Measurements from ENCODE around the gene PLIN4.

Gene PLIN4

DNA sequence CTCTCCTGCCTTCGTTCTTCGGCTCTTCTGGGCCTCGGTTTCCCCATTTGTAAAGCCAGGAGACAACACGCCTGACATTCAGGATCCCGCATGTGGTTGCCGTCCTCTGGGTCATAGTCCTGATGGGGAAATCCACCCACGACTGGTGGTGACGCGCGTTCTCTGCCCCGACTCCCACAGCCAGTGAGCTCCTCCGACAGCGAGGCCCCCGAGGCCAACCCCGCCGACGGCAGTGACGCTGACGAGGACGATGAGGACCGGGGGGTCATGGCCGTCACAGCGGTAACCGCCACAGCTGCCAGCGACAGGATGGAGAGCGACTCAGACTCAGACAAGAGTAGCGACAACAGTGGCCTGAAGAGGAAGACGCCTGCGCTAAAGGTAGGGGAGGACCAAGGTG lies 29.8 kb downstream of the PLIN4 start:
- no peak for DNase-seq (ENCODE audit: low read depth)

DNA sequence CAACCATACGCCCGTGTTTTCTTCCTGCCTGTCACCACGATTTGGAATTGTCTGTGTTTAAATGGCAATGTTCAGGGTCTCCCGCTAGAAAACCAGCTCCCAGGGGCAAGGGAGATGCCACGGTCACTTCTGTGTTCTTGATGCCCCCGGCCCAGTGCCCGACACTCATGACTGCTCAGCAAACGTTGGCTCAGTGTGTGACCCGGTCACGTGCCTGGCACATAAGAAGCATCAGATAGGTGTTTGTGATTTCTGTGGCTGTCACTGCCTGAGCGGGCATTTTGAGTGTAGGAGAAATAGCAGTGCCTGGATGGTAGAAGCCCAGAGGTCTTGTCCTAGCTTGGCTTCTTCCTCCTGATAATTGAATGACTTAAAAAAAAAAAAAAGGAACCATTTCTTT lies 30.7 kb downstream of the PLIN4 start:
- no peak for DNase-seq (ENCODE audit: low read depth)

DNA sequence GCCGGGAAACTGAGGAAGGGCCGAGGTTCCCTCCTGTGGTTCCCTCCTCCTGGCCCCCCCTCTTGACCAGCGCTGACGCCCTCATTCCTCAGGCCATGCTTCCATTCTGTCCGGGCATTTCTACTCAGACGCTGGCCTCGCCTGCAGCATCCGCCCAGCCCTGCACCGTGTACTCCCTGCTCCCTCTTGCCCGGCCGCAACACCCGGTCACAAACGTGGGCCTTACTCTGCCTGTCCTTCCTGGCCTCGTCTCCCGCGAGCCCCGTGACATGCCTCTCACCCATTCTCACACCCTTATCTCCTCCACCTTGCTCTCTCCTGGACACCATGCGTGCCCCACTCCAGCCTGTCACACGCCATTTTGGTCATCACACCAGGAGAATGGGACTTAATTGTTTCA lies 34.9 kb downstream of the PLIN4 start:
- DNase-seq (ENCODE audit: low read depth): no peak

DNA sequence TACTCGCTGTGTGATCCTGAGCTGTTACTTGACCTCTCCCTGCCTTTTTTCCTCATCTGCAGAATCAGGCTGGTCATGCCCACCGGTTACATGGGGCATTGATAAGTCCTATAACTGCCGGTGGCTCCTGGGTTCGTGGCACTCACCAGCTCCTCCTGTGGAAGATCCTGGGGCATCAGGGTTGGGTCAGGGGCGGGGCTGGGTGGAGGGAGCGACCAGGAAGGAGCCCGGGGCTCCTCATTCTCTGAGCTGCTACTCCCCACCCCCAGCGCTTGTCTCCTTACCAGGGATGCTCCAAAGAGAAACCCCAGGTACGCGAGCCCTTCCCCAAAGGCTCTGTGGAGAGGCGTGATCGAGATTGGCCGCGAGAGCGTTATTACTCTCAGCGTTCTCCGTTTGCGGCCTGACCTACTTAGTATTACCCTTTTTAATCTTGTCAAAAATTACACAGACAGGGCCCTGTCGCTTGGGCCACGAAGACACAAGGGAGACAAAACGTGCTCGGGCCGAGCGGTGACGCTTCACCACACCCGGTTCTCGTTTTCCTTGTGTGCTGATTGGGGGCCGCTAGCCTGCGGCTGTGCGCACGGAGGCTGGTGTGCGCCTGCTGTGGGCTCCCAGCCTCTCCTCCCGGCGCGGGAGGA lies 35.4 kb downstream of the PLIN4 start:
- no peak for DNase-seq (ENCODE audit: low read depth)

DNA sequence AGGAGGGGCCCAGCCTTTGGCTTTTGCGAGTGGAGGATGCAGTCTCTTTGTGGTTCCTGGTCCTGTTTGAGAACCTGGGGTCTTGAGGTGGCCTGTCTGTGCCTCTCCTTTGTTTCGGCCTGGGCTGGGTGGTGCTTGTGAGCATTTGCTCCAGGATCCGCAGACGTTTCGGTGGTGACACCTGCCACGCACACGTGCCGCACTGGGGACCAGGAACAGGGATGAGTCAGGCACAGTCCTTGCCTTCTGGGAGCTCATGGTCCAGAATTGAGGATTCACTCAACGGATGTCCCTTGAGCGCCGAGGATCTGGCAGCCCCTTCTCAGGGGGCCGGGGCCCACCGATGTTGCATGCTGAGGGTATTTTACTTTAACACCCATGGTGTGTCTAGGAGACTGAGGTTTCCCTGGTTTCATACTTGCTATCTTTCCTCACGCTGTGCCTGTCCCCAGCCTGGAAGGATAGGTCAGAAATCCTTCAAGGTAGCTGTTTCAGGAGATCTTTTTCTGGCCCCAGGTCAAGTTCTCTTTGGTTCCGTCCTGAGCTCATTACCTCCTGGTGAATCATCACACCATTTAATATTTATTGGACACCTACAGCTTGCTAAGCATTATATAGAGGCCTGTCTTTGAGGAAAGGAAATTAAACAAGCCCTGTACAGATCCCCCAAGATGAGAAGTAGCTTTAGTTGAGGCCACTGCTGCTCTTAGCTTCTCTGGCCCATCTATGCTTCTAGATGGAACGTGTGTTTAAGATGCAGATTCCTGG lies 41.1 kb downstream of the PLIN4 start:
- no peak for DNase-seq (ENCODE audit: low read depth)

DNA sequence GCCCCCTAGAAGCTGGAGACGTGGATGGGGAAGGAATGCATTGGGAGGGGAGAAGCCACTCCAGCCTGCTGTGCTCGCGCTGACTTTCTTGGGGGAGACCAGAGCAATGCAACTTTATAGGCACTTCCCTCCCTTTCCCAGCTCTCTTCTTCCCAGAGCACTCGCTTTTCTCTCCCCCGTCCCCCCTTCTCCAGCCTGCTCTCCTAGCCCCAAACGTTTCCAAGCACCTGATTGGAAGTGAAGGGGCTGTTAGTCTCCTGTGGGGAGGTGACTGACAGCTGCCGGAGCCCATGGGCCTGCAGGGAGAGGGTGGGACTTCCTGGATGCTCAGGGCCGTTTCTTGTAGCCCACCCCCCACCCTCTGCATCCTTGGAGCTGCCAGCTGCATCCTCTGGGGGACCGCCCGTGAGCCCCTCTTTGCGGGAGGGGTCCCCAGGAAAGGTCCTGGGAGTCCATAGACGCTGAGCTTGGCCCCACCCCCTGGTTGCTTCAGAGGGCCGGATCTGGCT lies 43.7 kb downstream of the PLIN4 start:
- DNase-seq (ENCODE audit: low read depth): no peak

DNA sequence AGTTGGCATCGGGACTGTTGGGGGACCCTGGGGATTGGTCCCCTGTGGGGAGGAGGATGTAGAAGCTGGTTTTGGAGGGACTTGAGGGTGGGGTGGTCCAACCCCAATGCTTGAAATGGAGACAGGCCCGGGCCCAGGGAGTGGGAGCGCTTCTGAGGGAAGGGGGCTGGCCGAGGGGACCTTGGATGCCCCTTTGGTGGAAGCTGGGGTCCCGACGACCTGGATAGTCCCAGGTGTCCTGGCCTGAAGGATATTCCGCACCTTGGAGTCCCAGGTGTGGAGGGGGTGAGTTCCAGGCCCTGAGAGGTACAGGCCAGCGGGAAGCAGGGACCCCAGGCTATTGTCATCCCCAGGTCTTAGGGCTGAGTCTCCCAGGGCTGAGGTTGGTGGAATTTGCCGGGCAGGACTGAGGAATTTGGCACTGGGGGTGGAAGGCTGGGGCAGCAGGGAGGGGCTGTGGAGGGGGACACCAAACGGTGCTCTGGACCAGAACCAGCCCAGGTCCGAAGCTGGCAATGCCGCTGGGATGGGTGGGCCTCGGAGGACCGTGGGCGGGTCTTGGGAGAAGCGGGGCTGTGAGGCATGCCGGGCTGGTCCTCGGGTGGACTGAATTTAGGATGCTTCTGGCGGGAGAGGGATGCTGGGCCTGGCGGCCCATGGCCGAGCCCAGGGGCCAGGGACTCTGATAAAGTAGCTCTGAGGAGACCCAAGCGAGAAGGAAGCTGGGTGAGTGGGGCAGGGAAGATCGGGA lies 44.3 kb downstream of the PLIN4 start:
- no peak for DNase-seq (ENCODE audit: low read depth)

DNA sequence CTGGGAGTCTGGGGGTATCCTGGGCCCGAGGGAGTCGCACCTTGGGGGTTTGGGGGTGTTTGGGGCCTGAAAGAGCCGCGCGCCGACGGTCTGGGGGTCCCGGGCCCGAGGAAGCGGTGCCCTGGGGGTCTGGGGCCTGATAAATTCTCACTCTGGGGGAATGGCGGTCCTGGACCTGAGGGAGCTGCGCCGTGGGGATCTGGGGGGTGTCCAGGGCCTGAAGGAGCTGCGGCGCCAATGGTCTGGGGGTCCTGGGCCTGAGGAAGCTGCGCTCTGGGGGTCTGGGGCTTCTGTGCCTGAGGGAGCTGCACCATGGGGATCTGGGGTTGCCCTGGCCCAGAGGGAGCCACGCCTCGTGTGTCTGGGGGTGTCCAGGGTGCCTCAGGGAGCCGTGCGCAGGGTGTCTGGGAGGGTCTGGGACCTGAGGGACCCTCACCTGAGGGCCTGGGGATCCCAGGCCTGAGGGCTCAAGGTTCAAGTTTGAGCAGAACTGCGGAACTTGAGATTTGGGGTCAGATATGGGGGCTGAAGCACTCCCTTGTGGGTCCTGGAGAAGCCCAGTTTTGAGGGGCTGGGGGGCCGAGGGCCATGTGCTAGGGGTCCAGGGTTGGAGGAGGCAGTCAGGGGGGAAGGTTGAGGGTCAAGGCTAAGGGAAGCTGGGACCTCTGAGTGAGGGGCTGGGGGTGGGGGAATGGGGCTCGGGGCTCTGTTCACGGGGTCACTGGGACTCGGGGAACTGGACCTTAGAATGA lies 45.1 kb downstream of the PLIN4 start:
- no peak for DNase-seq (ENCODE audit: low read depth)

DNA sequence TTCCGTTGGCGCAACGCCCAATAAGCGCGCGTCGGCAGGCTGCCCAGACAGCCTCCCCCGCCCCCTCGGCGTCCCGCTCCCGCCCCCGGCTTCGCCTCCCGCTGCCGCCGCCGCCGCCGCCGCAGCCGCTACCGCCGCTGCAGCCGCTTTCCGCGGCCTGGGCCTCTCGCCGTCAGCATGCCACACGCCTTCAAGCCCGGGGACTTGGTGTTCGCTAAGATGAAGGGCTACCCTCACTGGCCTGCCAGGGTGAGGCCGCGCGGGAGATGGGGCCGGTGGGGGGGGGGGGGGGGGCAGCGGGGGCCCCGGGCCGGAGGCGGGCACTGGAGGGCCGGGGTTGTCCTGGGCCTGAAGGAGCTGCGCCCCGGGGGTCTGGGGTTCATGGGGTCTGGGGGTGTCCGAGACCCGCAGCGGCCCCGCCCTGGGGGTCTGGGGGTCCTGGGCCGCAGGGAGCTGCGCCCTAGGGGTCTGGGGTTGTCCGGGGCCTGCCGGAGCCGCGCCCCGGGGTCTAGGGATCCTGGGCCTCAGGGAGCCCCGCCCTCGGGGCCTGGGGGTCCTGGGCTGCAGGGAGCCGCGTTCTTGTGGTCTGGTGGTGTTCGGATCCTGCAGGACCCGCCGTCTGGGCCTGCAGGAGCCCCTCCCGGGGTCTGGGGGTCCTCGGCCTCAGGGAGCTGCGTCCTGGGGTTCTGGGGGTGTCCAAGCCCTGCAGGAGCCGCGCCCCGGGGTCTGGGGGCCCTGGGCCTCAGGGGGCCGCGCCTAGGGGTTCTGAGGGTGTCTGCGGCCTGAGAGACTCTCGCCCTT lies 45.9 kb downstream of the PLIN4 start, which contains the start of gene HDGFL2:
HDGFL2 (plus strand) TSS at position 124 of the 801 bp plus-strand sequence; CDS start at position 178, 54 bp downstream.
- DNase-seq (ENCODE audit: low read depth): no peak

DNA sequence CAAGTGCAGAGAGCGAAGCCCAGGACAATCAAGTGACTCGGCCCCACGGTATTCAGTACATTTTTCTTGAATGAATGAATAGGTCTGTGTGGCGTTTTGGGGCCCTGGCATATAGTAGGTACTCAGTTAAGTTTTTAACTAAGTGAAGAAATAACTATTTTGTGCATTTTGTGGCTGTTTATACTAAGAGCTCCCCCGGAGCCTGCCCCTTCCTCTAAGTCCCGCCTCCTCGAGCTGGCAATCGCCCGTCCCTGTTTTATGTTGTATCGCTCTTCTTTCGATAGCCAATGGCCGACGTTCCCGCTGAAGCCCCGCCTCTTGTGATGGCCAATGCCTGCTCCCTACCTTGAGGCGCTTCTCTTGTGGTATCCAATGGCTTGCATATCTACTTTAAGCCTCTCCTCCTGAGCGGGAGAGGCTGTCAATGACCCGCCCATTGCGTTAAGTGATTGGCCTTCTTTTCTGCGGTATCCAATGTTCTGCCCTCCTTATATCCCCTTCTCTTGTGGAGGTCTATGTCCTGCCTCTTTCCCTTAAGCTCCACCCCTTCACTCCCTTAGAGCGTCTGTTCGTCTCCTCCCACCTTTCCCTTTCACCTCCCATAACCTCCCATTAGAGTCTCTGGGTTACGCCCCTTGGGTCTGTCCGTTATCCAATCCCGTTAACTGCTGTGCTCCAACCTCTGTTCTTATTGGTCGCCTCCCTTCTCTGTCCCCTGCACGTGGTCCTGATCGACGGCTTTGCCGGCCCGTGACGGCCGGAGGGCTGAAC lies 46.7 kb downstream of the PLIN4 start:
- peak; percentile 100 for DNase-seq (ENCODE audit: low read depth)

DNA sequence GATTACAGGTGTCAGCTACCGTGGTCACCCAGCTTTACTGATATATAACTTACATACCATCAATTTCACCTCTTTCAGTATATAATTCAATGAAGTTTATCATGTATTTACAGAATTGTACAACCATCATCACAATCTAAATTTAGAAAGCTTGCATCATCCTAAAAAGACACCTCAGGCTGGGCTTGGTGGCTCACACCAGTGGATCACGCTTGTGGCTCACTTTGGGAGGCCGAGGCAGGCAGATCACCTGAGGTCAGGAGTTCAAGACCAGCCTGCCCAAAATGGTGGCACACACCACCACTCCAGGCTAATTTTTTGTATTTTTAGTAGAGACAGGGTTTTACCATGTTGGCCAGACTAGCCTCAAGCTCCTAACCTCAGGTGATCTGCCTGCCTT lies 50.5 kb downstream of the PLIN4 start:
- no peak for DNase-seq (ENCODE audit: low read depth)

DNA sequence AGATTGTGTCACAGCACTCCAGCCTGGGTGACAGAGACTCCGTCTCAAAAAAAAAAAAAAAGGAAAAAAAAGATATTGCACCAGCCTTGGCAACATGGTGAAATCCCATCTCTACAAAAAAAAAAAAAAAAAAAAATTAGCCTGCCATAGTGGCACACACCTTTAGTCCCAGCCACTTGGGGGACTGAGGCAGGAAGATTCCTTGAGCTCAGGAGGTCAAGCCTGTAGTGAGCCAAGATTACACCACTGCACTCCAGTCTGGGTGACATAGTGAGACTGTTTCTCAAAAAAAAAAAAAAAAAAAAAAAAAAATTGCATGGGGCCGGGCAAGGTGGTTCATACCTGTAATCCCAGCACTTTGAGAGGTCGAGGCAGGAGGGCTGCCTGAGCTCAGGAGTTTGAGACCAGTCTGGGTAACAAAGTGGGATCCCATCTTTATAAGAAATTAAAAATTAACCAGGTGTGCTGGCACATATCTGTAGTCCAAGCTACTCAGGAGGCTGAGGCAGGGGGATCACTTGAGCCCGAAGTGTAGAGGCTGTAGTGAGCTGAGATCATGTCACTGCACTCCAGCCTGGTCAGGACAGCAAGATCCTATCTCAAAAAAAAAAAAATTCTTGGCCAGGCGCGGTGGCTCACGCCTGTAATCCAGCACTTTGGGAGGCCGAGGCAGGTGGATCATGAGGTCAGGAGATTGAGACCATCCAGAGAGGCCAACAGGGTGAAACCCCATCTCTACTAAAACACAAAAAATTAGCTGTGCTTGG lies 53.3 kb downstream of the PLIN4 start:
- DNase-seq (ENCODE audit: low read depth): no peak

DNA sequence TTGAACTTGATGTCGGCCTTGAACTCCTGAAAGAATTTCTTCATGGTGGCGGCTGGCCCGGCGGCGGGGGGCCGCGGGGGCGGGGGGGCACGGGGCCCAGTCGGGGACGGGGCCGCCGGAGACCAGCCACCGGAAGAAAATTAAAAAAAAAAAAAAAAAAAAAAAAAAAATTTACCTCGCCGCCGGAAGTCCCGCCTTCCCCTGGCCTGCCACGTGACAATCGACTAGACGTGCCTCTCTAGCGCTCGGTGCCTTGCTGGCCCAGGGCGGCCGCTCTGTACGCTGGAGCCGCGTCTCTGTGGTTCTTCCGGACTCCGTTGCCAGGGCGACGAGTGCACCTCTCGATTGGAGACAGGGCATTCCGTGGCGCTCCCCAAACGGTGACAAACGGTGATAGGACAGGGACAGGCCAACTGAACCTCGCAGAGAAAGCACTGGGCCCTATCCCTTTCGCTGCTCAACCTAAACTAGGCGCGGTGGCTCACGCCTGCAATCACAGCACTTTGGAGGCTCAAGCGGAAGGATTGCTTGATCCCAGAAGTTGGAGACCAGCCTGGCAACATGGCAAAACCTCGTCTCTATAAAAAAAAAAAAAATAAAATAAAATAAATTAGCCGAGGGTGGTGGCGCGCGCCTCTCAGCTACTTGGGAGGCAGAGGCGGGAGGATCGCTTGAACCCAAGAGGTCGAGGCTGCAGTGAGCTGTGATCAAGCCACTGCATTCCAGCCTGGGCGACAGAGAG lies 60.5 kb downstream of the PLIN4 start, which contains the start of gene UBXN6:
UBXN6 (minus strand) TSS at position 141 of the 742 bp plus-strand sequence; CDS start at position 44, 97 bp downstream.
- DNase-seq (ENCODE audit: low read depth): peak; percentile 98

DNA sequence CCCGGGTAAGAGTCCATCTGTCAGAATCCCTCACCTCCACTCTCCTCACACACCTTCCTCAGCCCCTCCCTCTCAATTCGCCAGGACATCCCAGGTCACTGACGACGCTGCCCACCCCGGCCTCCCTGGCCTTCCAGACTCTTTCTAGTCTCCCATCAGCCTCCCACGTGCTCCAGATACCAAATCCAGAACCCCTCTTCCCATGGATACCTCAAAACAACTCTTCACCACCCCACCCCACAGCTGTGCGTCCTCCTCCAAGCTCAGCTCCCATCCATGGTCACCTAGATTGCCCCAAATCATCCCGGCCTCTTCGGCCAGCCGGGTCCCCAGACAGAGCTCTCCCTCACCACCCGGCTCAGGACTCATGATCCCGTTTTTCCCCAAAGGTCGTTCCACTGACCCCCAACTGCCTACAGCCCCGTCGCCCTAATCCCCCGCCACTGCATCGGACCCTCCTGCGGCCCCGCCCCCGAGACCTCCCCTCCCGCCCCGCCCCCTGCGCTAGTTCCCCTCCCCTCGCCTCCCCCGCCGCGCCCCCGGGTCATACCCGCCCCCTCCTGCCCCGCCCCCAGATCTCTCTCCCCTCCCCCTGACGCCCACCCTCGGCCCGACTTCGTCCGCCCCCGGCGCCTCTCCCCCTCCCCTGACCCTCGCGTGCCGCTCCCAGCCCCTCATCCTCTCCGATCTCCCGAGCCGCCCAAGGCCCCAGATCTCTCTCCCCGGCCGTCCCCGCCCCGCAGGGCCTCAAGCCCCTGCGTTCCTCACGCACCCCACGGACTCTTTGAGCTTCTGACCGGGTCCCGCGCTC lies 61.2 kb downstream of the PLIN4 start:
- peak; percentile 46 for DNase-seq (ENCODE audit: low read depth)

DNA sequence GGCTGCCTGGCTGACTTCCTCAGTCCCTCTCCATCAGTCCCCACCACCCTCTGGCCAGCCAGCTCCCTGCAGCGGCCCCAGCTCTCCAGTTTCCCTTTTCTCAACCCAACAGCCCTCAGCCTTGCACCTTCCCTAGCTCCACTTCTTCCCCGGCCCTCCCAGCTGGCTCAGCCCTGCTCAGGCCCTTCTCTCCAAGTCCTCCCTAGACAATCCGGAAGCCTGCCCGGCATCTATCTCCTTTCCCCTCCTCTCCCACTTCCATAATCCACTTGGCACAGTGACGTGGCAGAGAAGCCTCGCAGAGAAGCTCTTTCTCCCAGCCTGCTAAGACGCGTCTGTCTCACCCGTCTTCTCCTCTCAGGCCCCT lies 61.8 kb downstream of the PLIN4 start:
- peak; percentile 36 for DNase-seq (ENCODE audit: low read depth)

DNA sequence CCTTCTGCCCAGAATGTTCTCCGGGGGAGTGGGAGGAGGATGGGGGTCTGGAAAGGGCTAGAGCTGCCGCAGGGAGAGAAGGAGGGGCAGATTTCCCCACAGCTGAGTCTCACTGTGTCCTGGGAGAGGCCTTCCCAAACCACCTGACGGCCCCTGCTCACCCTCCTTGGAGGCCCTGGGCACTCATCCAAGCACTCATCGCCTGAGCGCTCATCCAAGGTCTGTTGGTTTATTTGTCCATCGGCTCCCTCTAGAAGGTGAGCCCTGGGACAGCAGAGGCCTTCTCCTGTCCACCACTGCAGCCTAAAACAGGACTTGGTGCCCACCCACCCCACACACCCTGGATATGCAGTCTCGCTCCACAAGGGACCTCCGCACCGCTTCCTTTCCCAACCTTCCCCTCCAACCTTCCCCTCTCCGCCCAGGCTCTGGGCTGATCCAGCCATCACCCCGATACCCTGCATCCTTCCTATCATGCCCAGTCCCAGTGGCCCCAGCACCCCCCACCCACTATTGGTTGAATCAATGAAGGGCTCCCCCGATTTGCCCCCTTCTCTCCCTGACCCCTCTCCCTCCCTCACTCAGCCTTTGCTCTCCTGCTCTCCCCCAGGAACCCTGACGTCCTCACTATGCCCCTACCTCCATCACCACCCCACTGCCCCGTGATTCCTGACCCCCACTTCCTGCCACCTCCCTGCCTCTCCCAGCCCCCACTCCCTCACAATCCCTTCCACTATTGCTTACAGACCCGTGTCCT lies 62.4 kb downstream of the PLIN4 start:
- peak; percentile 78 for DNase-seq (ENCODE audit: low read depth)
